TTC549 (cell line): ENCODE results near the gene OR56A4.

Source experiments
- FAIRE-seq: peaks from 2 replicates; lab custom pipeline; 2012; peaks lifted over from hg19 to GRCh38; lab: Jason Lieb, UNC

OR56A4 gene, protein sequence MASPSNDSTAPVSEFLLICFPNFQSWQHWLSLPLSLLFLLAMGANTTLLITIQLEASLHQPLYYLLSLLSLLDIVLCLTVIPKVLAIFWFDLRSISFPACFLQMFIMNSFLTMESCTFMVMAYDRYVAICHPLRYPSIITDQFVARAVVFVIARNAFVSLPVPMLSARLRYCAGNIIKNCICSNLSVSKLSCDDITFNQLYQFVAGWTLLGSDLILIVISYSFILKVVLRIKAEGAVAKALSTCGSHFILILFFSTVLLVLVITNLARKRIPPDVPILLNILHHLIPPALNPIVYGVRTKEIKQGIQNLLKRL

DNA sequence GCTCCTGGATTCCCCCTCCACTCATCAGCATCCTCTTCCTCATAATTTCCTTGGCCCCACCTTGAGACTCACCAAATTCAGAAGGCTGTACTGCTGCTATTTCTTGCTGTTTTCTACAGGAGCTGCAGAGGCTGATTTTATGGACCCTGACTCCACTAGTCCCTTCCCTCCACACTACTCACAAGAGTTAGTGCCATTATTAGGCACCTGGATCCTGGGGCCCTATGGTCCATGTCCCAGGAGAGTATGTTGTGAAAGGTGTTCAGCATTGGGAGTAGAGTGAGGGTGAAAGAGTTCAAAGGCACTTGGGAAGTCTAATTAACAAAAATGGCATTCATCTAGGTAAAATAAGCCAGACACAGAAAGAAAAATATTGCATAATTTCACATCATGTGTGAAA is at the start of gene OR56A4:
OR56A4 (minus strand) TSS at position 101 of the 400 bp plus-strand sequence. CDS start 3,954 bp downstream, outside the sequence.
- no peak for FAIRE-seq

DNA sequence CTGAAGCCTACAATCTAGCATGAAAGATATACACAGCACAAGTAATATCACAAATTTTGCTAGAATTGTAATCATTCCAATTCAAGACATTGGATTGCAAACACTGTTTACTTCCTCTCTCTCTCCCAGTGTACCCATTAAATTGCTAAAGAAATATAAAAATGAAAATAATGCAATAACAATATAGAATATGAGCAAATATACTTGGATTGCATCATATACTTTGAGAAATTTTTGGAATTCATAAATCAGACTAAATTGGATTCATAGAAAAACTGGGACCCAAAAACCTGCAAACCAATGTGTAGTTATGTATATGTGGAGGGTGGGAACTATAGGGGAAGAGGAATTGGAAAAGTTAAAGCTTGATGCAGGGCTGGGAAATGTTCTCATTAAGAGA is 48.8 kb upstream of the OR56A4 start:
- no peak for FAIRE-seq

DNA sequence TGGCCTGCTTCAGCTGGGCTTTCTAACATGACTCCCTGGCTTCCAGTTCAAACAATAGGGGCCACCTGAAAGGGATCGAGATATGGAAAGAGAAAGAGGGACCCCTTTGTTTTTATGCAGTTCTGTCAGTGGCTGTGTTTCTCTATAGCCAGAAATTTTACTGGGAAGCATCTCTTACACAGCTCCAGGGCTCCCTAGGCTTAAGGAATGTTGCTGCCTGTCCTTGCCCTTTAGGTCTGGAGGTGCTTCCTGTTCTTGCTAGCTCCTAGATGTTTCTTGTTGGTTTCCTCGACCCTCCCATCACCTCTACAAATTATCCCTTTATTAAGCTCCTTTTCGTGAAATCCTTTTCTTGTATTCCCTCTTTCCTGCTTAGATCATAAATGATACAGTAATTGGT is 45.6 kb upstream of the OR56A4 start:
- FAIRE-seq: no peak

DNA sequence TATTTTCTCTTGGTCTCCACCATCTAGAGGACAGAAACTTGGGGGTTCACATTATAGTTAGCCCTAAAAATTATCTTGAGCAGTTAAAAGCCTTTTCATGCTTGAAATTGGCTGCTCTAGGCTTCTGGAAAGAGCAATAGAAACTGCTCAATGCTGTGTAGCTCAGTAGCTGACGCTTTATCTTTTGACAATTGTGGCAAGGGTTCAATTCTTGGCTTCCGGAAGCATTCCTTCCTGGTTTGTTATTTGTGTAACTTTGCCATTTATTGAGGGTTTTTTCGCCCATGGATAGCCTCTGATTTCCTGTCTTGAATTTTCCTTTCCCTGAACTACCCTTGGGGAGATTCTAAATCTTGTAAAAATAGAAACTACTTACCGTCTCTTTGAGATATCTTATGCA is 34.1 kb upstream of the OR56A4 start:
- FAIRE-seq: no peak

DNA sequence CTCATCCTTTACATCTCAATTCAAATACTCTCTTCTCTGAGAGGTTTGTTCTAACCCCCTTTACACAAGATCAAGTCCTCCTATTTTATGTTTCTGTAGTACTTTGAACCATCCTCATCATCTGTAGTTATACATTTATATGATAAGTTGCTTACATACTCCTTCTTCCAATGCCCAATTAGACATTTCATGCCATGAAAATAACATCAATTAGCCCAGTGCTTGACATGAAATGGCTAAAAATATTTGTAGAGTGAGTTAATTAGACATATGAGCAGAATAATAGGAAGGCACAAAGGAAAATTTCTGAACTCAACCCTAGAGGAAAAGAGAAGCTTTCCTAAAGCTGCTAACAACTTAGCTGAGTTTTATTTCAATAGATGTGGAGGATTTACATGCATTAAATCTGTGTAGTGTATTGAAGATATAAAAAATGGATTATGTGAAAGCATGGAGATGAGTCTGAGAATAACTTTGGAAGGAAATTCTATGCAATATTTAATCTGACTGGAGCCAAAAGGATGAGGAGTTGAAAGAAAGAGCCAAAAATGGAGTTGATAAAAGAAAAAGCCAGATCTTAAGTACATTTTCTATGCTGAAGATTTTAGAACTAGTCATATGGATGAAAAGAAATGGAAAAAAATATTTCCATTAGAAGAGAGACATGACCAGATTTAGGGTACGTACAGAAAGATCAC is 24.1 kb upstream of the OR56A4 start, which contains the start of gene OR56A1:
OR56A1 (minus strand) TSS at position 51 of the 698 bp plus-strand sequence. CDS start 3,066 bp downstream, outside the sequence.
- no peak for FAIRE-seq

DNA sequence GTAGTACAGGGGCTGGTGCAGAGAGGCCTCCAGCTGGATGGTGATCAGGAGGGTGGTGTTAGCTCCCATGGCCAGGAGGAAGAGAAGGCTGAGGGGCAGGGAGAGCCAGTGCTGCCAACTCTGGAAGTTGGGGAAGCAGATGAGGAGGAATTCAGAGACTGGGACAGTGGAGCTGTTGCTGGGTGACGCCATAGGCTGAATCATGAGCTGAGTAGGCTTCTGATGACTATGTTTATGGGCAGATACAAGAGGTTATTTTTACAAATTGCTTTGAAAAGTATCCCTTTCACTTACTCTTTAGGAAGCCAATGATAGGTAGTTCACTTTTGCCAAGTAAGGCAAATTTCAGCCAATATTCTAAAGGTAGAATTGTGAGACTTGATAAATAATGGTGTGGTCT is 20.8 kb upstream of the OR56A4 start:
- no peak for FAIRE-seq

DNA sequence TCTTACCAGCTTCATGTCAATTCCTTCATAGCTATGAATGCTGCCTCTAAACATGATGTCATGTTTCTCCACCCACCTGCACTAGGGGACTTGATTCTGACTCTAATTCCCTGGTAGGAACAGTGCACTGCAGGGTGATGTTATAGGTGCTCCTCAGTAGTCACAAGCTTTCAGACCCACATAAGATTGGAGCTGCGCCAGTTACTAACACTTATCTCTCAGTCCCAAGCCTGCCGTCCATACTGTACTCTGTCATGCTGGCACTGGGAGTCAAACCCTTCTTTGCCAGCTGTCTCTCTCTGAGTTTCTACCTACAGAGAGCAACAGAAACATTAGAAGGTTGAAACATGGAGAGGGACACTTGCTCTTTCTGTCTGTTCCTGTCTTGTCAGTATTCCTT is 18.3 kb upstream of the OR56A4 start:
- FAIRE-seq: no peak

DNA sequence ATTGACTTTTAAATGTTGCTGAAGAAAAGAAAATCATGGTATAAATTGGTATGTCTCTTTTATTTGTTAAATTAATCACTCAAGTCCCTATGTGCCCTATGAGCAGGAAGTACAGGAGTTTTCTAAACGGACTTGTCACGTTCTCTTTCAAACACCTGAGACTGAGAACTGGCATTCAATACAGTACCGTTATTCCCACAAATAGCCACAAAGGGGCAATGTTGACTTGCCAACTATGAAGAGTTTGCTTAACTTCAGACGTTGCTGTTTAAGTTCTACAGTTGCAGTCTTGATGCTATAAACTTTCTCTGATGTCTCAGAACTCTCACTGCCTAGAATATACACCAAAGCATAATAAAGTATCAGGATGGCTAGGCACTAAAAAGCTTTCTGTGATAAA is 16.2 kb upstream of the OR56A4 start:
- FAIRE-seq: no peak

DNA sequence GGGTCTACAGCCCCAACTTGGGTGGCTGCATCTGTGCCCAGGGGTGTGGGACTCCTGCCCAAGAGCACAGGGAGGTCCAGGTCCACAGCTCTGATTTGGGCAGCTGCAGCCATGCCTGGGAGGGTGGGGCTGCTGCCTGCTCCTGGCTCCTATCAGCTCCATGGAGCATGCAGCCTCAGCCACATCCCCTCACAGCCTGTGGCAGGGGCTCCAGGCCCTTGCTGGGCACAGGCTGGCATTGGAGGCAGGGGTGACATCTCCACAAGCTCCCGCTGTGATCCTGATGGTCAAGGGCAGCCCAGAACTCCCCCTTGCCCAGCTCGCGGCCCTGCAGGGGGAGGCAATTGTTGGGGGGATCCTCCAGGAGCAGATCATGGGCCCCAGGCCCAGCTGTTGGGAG is 6.3 kb upstream of the OR56A4 start:
- FAIRE-seq: no peak

DNA sequence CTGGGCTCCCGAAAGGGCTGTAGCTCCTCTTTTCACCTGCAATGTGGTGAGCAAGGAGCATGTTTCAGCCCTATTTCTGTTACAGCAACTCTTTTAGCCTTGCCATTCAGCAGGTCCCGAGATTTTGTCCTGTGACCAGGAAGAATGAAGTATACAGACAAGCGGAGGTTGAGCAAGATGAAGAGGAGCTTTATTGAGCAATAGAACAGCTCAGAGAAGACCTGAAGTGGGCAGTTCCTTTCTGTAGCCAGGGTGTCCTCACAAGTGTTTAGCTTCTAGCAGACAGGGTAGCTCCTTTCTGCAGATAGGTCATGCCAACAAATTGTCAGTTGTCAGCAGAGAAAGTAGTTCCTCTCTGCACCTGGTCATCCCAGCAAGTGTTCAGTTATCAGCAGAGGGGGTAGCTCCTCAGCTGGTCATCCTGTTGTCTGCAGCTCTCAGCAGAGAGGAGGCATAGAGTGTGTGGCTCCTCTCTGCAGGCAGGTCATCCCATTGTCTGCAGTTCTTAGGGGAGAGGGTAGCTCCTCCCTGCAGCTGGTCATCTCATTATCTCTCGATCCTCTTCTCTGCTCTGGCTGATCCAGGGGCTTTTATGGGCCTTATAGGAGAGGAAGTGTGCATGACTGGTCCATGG is 5.4 kb upstream of the OR56A4 start:
- FAIRE-seq: no peak

DNA sequence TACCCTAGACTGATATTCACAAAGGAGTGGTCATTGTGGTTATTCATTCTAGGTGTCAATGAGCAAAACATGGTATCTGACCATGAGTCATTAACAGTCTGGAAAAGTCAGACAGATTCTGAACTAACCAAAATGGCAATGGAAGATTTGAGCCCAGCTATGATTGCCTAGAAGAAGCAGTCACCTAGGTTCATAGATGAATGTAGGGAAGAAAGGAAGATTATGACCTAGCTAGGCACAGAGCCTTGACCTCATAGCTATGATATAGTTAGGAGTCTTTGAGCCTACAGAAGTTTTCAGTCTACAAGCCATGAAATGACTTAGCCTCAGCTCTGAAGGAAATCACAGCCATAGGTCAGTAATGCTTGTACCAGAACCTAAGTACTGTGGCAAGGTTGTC is 351 bp downstream of the OR56A4 start:
- FAIRE-seq: no peak

DNA sequence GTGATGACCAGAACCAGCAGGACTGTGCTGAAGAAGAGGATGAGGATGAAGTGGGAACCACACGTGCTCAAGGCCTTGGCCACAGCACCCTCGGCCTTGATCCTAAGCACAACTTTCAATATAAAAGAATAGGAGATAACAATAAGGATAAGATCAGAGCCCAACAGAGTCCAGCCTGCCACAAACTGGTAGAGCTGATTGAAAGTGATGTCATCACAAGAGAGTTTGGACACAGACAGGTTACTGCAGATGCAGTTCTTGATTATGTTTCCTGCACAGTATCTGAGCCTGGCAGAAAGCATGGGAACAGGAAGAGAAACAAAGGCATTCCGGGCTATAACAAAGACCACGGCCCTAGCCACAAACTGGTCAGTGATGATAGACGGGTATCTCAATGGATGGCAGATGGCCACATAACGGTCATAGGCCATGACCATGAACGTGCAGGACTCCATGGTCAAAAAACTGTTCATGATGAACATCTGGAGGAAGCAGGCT is 4.5 kb downstream of the OR56A4 start:
- no peak for FAIRE-seq

DNA sequence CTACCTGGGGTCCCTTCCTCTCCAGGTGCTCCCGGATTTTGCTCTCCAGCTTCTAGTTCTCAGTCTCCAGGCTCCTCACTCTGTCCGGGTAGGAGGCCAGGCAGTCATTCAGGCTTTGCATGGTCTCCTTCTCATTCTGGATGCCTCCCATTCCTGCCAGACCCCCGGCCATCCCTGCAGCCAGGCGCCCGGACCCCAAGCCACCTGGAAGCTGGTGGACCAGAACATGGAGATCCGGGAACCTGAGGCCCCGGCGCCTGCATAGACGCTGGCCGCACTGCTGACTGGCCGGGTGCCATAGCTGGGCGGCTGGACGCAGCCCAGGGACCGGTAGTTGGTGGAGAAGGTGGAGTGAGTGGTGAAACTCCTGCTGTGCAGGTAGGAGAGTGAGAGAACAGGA is 12.0 kb downstream of the OR56A4 start:
- FAIRE-seq: no peak

DNA sequence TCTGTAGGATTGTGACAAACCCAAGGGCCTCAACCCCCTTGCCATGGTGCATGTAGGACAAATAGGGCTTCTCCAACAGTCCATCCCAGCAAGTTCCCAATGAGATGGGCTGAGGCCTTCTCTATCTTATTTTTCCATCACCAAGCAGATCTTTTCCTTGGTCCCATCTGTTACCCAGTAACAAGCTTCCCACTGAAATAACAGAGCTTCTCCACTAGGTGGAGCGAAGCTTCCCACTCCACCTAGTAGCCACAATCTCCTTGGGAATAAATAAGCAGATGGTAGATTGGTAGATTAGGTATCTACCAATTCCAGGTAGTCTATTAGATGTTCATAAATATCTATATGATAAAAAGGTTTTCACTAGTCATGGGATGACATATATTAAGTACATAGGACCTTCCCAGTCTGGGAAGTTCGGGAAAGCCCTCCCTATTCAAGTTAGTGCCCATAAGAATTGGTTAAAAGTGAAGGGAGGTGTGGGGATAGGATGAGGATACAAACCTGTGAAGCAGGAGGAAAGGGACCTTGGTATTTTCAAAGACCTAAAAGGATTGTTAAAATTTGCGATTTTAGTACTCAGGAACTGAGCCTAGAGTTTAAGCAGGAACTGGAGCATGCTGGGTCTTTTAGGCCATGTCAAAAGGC is 14.0 kb downstream of the OR56A4 start:
- FAIRE-seq: no peak

DNA sequence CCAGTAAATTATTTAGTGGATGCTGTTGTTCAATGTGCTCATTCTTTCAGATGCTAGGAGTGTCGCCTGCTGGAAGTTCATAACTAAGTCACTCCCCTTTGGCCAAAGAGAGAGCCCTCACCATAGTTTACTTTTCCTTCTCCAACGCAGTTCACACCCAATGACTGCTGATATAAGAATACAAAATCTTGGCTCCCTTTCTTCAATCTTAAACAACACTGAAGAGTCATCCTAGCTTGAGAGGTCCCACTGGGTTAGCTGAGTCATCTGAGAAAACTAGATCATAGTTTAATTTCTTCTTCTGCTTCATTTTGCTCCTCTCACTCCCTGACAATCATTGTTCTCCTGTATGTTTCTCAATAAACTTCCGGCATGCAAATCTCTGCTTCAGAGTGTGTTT is 14.6 kb downstream of the OR56A4 start:
- no peak for FAIRE-seq

DNA sequence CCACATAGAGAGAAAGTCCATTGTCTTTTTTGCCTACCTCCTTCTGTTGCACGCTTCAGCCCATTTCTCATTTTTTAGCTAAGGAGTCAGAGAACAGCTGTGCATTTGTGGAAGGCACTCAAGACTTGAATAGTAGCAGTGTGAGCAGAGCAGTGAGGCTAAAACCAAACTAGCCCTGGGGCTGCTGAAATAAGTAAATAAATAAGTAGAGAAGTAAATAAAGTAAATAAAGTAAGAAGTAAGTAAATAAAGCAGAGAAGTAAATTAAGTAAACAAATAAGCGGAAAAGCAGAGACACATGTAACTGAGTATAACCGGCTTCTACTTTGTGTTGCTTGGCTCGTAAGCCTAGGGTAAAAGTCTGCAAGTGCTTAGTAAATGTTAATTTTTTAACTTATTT is 17.5 kb downstream of the OR56A4 start:
- no peak for FAIRE-seq

DNA sequence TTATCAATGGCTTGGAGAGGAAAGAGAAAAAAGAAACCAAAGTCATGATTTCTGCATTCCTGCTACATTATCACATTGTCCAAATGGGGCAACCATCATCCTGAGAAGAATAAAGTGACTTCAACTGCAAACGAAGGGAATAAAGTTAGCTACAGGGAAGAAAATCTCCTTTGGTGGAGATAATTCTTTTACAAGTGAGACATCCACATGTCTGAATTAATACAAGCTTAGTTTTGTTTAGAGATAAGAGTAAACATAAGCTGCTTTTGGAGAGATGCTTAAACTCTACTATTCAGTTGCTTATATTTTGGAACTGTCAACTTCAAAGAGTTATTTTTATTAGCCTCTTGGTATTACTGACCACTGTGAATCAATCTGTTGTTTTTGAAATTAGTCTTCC is 19.9 kb downstream of the OR56A4 start, which contains the start of gene OR52L1:
OR52L1 (minus strand) TSS at position 101 of the 400 bp plus-strand sequence; CDS start at position 46, 55 bp downstream.
- no peak for FAIRE-seq

DNA sequence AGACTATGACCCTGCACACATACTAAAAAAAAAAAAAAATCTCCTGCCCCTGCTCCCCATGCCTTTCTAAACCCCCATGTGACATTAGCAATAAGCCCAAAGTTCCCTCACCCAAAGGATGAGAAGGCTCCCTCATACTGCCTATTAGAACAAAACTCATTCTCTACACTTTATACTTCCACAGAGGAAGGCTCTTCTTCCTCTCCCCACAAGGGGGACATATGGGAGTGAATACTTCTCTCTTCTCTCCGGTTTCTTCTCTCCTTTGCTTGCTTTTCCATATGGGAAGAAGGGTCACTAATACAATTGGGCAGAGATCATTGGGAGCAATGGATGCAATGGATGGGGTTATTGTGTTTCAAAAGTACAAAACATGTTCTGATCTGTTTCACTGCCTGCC is 23.3 kb downstream of the OR56A4 start:
- no peak for FAIRE-seq

DNA sequence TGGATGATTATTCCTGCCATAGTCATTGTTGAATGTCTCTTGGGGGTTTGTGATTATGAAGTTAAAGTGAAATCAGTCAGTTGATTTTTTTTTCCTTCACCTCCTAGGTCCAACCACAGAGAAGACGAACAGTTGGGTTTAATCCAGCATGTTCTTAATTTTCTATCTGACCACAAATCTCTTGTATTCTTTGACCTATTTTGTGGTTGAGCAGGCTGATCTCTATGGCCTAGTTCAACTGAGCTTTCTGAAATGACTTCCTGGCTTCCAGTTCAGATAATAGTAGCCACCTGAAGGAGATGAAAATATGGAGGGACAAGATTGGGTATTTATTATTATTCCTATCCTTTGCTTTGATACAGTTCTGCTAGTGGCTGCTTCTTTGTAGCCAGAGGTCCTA is 33.2 kb downstream of the OR56A4 start:
- no peak for FAIRE-seq

DNA sequence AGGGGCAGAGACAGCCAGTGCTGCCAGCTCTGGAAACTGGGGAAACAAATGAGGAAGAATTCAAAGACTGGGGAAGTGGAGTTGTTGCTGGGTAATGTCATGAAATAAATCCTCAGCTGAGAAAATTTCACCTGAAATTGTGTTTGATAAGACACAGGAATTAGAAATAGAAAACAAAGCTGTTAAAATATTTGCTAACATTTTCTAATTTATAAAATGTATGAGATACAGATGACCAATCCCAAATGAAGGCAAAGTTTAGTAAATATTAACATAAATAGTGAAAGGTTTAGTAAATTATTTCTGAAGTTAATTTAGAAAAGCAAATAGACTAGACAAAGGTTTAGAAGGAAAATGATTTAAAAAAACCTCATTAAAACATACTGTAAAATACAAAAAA is 38.4 kb downstream of the OR56A4 start, which contains the start of gene OR56A5:
OR56A5 (minus strand) TSS at position 101 of the 400 bp plus-strand sequence; CDS start at position 101, 0 bp downstream.
- FAIRE-seq: no peak

DNA sequence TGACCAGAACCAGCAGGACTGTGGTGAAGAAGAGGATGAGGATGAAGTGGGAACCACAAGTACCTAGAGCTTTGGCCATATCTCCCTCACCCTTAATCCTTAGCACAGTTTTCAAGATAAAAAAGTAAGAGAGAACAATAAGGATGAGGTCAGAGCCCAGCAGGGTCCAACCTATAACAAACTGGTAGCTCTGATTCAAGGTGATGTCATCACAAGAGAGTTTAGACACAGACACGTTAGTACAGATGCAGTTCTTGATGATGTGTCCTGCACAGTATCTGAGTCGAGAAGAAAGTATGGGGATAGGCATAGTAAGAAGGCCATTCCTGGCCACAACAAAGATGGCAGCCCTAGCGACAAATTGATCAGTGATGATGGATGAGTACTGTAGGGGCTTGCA is 39.0 kb downstream of the OR56A4 start:
- no peak for FAIRE-seq

DNA sequence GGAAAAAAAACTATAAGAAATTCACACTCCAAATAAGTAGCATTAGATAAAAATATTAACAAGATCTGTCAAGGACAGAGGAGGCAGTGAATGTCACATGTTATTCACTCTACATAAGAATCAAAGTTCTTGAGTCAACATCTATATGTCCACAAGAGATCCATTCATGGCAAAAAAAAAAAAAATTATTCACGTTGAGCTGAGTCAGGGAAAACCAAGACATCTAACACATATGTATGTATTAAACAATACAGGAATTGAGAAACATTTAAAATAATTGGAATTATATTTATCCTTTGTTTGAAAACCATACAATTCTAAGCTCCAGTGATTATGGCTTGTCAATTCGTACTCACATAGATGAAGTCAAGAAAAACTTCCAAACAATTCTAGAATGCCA is 39.8 kb downstream of the OR56A4 start:
- no peak for FAIRE-seq
